H9 (cell line): ENCODE measurements around the gene GJA9. TPM values are rescaled to one million over a fixed set of nuclear protein-coding genes. Genes with fewer than 3 reads are reported as not detected.

Experiments used
- DNase-seq: peaks from one replicate; pipeline ENCODE4 v3.0.0-alpha.2; 2017
- H2AFZ ChIP-seq: one replicate; pipeline ENCODE4 v1.6.1; 2013; ENCODE audit warnings: mild to moderate bottlenecking, low read length, control low read depth, moderate library complexity
- H2AK5ac ChIP-seq: 2 replicates; pipeline ENCODE4 v1.6.1; 2013; ENCODE audit warnings: low read length, control low read depth, mixed read lengths; ENCODE audit not compliant: insufficient read length
- H2BK120ac ChIP-seq: one replicate; pipeline ENCODE4 v1.6.1; 2013; ENCODE audit warnings: low read depth, mild to moderate bottlenecking, low read length, control low read depth, inconsistent platforms; ENCODE audit not compliant: poor library complexity, severe bottlenecking
- H2BK12ac ChIP-seq: 2 replicates; pipeline ENCODE4 v1.6.1; 2013; ENCODE audit warnings: low read length, control low read depth, mixed read lengths, low read depth; ENCODE audit not compliant: insufficient read length
- H2BK15ac ChIP-seq: 2 replicates; pipeline ENCODE4 v1.6.1; 2013; ENCODE audit warnings: low read depth, low read length, control low read depth
- H2BK20ac ChIP-seq: one replicate; pipeline ENCODE4 v1.6.1; 2013; ENCODE audit warnings: low read depth, mild to moderate bottlenecking, low read length, control low read depth, inconsistent platforms; ENCODE audit not compliant: poor library complexity, severe bottlenecking
- H2BK5ac ChIP-seq: 2 replicates; pipeline ENCODE4 v1.6.1; 2013; ENCODE audit warnings: low read length, control low read depth, mixed read lengths; ENCODE audit not compliant: insufficient read length
- H3K14ac ChIP-seq: 2 replicates; pipeline ENCODE4 v1.6.1; 2013; ENCODE audit warnings: low read length, control low read depth; ENCODE audit not compliant: insufficient read depth
- H3K18ac ChIP-seq: 2 replicates; pipeline ENCODE4 v1.6.1; 2013; ENCODE audit warnings: low read depth, mild to moderate bottlenecking, mixed read lengths, low read length, control low read depth; ENCODE audit not compliant: insufficient read length
- H3K23ac ChIP-seq: 2 replicates; pipeline ENCODE4 v1.6.1; 2013; ENCODE audit warnings: low read length, control low read depth, mixed read lengths, low read depth; ENCODE audit not compliant: insufficient read length
- H3K23me2 ChIP-seq: 2 replicates; pipeline ENCODE4 v1.6.1; 2013; ENCODE audit warnings: low read depth, mild to moderate bottlenecking, mixed read lengths, low read length, control low read depth; ENCODE audit not compliant: insufficient read length, poor library complexity, severe bottlenecking
- H3K27ac ChIP-seq: 2 replicates; pipeline ENCODE4 v1.5.1; 2013; ENCODE audit warnings: low read length, control low read depth, mixed read lengths, low read depth; ENCODE audit not compliant: insufficient read length
- H3K27me3 ChIP-seq: 2 replicates; pipeline ENCODE4 v1.6.1; 2013; ENCODE audit warnings: low read length, control low read depth, inconsistent platforms; ENCODE audit not compliant: insufficient read depth
- H3K4ac ChIP-seq: 2 replicates; pipeline ENCODE4 v1.6.1; 2013; ENCODE audit warnings: low read depth, mild to moderate bottlenecking, control low read depth, inconsistent platforms, low read length, moderate library complexity
- H3K4me1 ChIP-seq: 2 replicates; pipeline ENCODE4 v1.6.1; 2013; ENCODE audit warnings: low read length, control low read depth, inconsistent platforms; ENCODE audit not compliant: insufficient read depth
- H3K4me2 ChIP-seq: 2 replicates; pipeline ENCODE4 v1.6.1; 2013; ENCODE audit warnings: low read length, control low read depth, mixed read lengths; ENCODE audit not compliant: insufficient read length, insufficient read depth
- H3K56ac ChIP-seq: 2 replicates; pipeline ENCODE4 v1.6.1; 2013; ENCODE audit warnings: low read depth, mild to moderate bottlenecking, mixed read lengths, low read length, control low read depth; ENCODE audit not compliant: insufficient read length
- H3K79me1 ChIP-seq: 2 replicates; pipeline ENCODE4 v1.6.1; 2013; ENCODE audit warnings: low read depth, mild to moderate bottlenecking, moderate library complexity, low read length, control low read depth, inconsistent platforms; ENCODE audit not compliant: insufficient read depth, poor library complexity, severe bottlenecking
- H3K79me2 ChIP-seq: 2 replicates; pipeline ENCODE4 v1.6.1; 2013; ENCODE audit warnings: low read length, control low read depth, inconsistent platforms; ENCODE audit not compliant: insufficient read depth
- H3K9ac ChIP-seq: 2 replicates; pipeline ENCODE4 v1.6.1; 2013; ENCODE audit warnings: low read length, control low read depth, mixed read lengths; ENCODE audit not compliant: insufficient read length; ENCODE audit errors: extremely low read depth
- H3K9me3 ChIP-seq: one replicate; pipeline ENCODE4 v1.6.1; 2013; ENCODE audit warnings: low read depth, low read length, inconsistent platforms; ENCODE audit not compliant: control insufficient read depth
- H3T11ph ChIP-seq: one replicate; pipeline ENCODE4 v1.6.1; 2013; ENCODE audit warnings: mild to moderate bottlenecking, low read length, control low read depth, inconsistent platforms
- H4K20me1 ChIP-seq: one replicate; pipeline ENCODE4 v1.6.1; 2013; ENCODE audit not compliant: control insufficient read depth, insufficient read length, insufficient read depth
- H4K5ac ChIP-seq: 2 replicates; pipeline ENCODE4 v1.6.1; 2013; ENCODE audit warnings: low read depth, mild to moderate bottlenecking, mixed read lengths, low read length, control low read depth; ENCODE audit not compliant: insufficient read length
- H4K8ac ChIP-seq: replicated peaks from 2 replicates; pipeline ENCODE4 v1.6.1; 2013; ENCODE audit warnings: low read length, control low read depth, mixed read lengths, low read depth; ENCODE audit not compliant: insufficient read length
- H4K91ac ChIP-seq: 2 replicates; pipeline ENCODE4 v1.6.1; 2013; ENCODE audit warnings: low read depth, mild to moderate bottlenecking, moderate library complexity, mixed read lengths, low read length, control low read depth; ENCODE audit not compliant: insufficient read length
- H3K27ac Mint-ChIP-seq, 3 experiments: 2 replicates in 2 of 3; 3 replicates in 1 of 3; pipeline ENCODE4 v1.8.0; 2020 to 2021; ENCODE audit warnings: mixed read lengths in 3 of 3, mild to moderate bottlenecking in 1 of 3, moderate library complexity in 1 of 3
- H3K27me3 Mint-ChIP-seq: 2 replicates; pipeline ENCODE4 v1.8.0; 2021; ENCODE audit warnings: low read depth, mild to moderate bottlenecking, moderate library complexity, mixed read lengths
- H3K36me3 Mint-ChIP-seq, 3 experiments: 2 replicates in 2 of 3; 3 replicates in 1 of 3; pipeline ENCODE4 v1.8.0; 2020 to 2021; ENCODE audit warnings: low read depth in 3 of 3, mixed read lengths in 3 of 3; ENCODE audit not compliant: insufficient read depth in 1 of 3
- H3K4me1 Mint-ChIP-seq, 2 experiments: 2 replicates each; pipeline ENCODE4 v1.8.0; 2020; ENCODE audit warnings: mixed read lengths in 2 of 2
- H3K4me3 Mint-ChIP-seq, 2 experiments: 2 replicates in 1 of 2; 3 replicates in 1 of 2; pipeline ENCODE4 v1.8.0; 2020 to 2021; ENCODE audit warnings: mild to moderate bottlenecking in 2 of 2, mixed read lengths in 2 of 2, moderate library complexity in 1 of 2
- H3K9me3 Mint-ChIP-seq, 2 experiments: 2 replicates in 1 of 2; 3 replicates in 1 of 2; pipeline ENCODE4 v1.8.0; 2020; ENCODE audit warnings: mild to moderate bottlenecking in 2 of 2, mixed read lengths in 2 of 2, moderate library complexity in 1 of 2
- CTCF ChIP-seq: fragments of 200-600 bp; sonication (generic); conservative IDR thresholded peaks from 3 replicates; pipeline ENCODE4 v1.8.0; 2021; ENCODE audit warnings: antibody characterized with exemption, mild to moderate bottlenecking
- long read RNA-seq: library from polyadenylated mRNA; unstranded; transcript quantifications from one replicate; pipeline ENCODE4 v2.0.0, GENCODE V29; 2020
- total RNA-seq: library from RNA; stranded (reverse); gene quantifications from 2 replicates; pipeline ENCODE4 v1.2.1, GENCODE V29; 2021

Gene GJA9
- total RNA-seq: not detected in 2 replicates
- long read RNA-seq: 0 reads

- Histone ChIP-seq H3K27me3 (no peaks in the 10 kb centered on the region), H3K4me2 (no peak within 1 kb of the TSS), H3K56ac (no peak within 1 kb of the TSS), H2BK15ac (no peak within 1 kb of the TSS), H3K9me3 (no peaks in the 10 kb centered on the region), H3K27ac (no peak within 1 kb of the TSS), H3K9ac (no peak within 1 kb of the TSS), H4K91ac (no peak within 1 kb of the TSS), H3K23ac (no peak within 1 kb of the TSS), H2AFZ (no peak within 1 kb of the TSS), H4K5ac (no peak within 1 kb of the TSS), H3K79me1 (no peaks in the 10 kb centered on the region), H4K20me1 (no peaks in the 10 kb centered on the region), H3K18ac (no peak within 1 kb of the TSS), H2BK120ac (no peak within 1 kb of the TSS), H3K4ac (no peak within 1 kb of the TSS), H3K79me2 (no peaks in the 10 kb centered on the region), H4K8ac (no peak within 1 kb of the TSS), H2AK5ac (no peak within 1 kb of the TSS), H3K4me1 (peaks cover 2% of the 10 kb centered on the region; the same call in 1 of the 2 replicates), H2BK12ac (no peak within 1 kb of the TSS), H3K14ac (no peak within 1 kb of the TSS), H2BK5ac (no peak within 1 kb of the TSS), H3K23me2 (no peaks in the 10 kb centered on the region), H2BK20ac (no peak within 1 kb of the TSS), H3T11ph (no peak within 1 kb of the TSS)
- Mint-ChIP-seq H3K4me3 (no peak within 1 kb of the TSS), H3K27ac (no peak within 1 kb of the TSS), H3K4me1 (peaks cover 4% of the 10 kb centered on the region in 2 experiments; a peak in 3 of 4 replicates), H3K36me3 (no peaks in the 10 kb centered on the region), H3K27me3 (no peaks in the 10 kb centered on the region), H3K9me3 (no peaks in the 10 kb centered on the region)
- TF ChIP-seq CTCF: no peak
- DNase-seq: no peak
Observed at GRCh38 chr1:38881487-38881886, at the start of gene GJA9. GJA9 (minus strand) TSS chr1:38881587; CDS start chr1:38876098, 5,489 bp downstream.
